CMK (cell line): ENCODE results near the gene TWIST2.

Experiments
- DNase-seq: peaks from one replicate; pipeline ENCODE4 v3.0.0-alpha.2; 2010; ENCODE audit warnings: low read depth

TWIST2 gene

GRCh38 chr2:238838786-238839327 is 9.0 kb upstream of the TWIST2 start:
- no peak for DNase-seq

- no peak for DNase-seq
These were observed 8.5 kb upstream of the TWIST2 start for GRCh38 chr2:238839428-238839827.

- DNase-seq = no peak
These were observed 6.2 kb upstream of the TWIST2 start for GRCh38 chr2:238841542-238842164.

- DNase-seq = no peak
These were observed 4.4 kb upstream of the TWIST2 start for GRCh38 chr2:238843476-238843875.

- no peak for DNase-seq
These were observed 2.1 kb upstream of the TWIST2 start for GRCh38 chr2:238845583-238846377.

GRCh38 chr2:238846378-238846627 is 1.6 kb upstream of the TWIST2 start:
- no peak for DNase-seq

- DNase-seq = no peak
These were observed 1.1 kb upstream of the TWIST2 start for GRCh38 chr2:238846628-238847418.

- no peak for DNase-seq
These were observed 475 bp upstream of the TWIST2 start for GRCh38 chr2:238847419-238847801.

- no peak for DNase-seq
These were observed 748 bp downstream of the TWIST2 start for GRCh38 chr2:238848691-238848975.

GRCh38 chr2:238848976-238849853 is 1.3 kb downstream of the TWIST2 start:
- DNase-seq = no peak

GRCh38 chr2:238850091-238850490 is 2.2 kb downstream of the TWIST2 start:
- no peak for DNase-seq

- DNase-seq = no peak
These were observed 3.1 kb downstream of the TWIST2 start for GRCh38 chr2:238851026-238851425.

GRCh38 chr2:238851761-238852160 is 3.9 kb downstream of the TWIST2 start:
- DNase-seq = no peak

GRCh38 chr2:238852206-238852869 is 4.5 kb downstream of the TWIST2 start:
- DNase-seq = no peak

GRCh38 chr2:238853218-238853617 is 5.3 kb downstream of the TWIST2 start:
- DNase-seq = no peak

GRCh38 chr2:238853721-238854120 is 5.8 kb downstream of the TWIST2 start:
- no peak for DNase-seq

- DNase-seq = no peak
These were observed 6.4 kb downstream of the TWIST2 start for GRCh38 chr2:238854246-238854645.

GRCh38 chr2:238854699-238855229 is 6.9 kb downstream of the TWIST2 start:
- DNase-seq = no peak

- DNase-seq = no peak
These were observed 7.4 kb downstream of the TWIST2 start for GRCh38 chr2:238855299-238855698.

- no peak for DNase-seq
These were observed 8.2 kb downstream of the TWIST2 start for GRCh38 chr2:238855891-238856580.
